Measurements from ENCODE around the gene MCAM. TPM values are rescaled to one million over a fixed set of nuclear protein-coding genes. Genes with fewer than 3 reads are reported as not detected.
A peak's percentile ranks its signal among the peaks of the same experiment; 100 is the strongest.

The MCAM gene
- polyA plus RNA-seq, 6 donors from 2014 or later = not detected

- ATAC-seq (ENCODE audit: low read depth in 2 of 2) (peak; percentile 86 to 87), DNase-seq (peak; percentile 64)
- no peaks in the 10 kb centered on the region for H3K36me3 Mint-ChIP-seq
- H3K4me1 Mint-ChIP-seq = peaks cover 28 to 35% (median 33%) of the 10 kb centered on the region in 3 donors
- H3K9me3 Mint-ChIP-seq = no peaks in the 10 kb centered on the region
- peak overlapping the region in 5 of 6 donors; percentile 45 to 89 (median 83) for H3K27ac Mint-ChIP-seq
- peak overlapping the region; percentile 73 to 96 (median 94) for H3K4me3 Mint-ChIP-seq
- peaks cover 36 to 61% (median 42%) of the 10 kb centered on the region in 3 donors for H3K27me3 Mint-ChIP-seq
Observed at GRCh38 chr11:119356349-119357031, 39.6 kb upstream of the MCAM start.

GRCh38 chr11:119355091-119355843 is 38.3 kb upstream of the MCAM start:
- DNase-seq (no peak), ATAC-seq (ENCODE audit: low read depth in 2 of 2) (no peak)
- peaks cover 28 to 35% (median 33%) of the 10 kb centered on the region in 3 donors for H3K4me1 Mint-ChIP-seq
- H3K9me3 Mint-ChIP-seq = no peaks in the 10 kb centered on the region
- H3K4me3 Mint-ChIP-seq = peak overlapping the region in 7 of 8 donors; percentile 35 to 96 (median 73)
- no peaks in the 10 kb centered on the region for H3K36me3 Mint-ChIP-seq
- peaks cover 41 to 73% (median 54%) of the 10 kb centered on the region in 3 donors for H3K27me3 Mint-ChIP-seq
- peak overlapping the region in 1 of 6 donors; percentile 90 for H3K27ac Mint-ChIP-seq

- H3K27ac Mint-ChIP-seq = no peak overlapping the region
- DNase-seq (no peak), ATAC-seq (ENCODE audit: low read depth in 2 of 2) (no peak)
- peaks cover 16 to 17% (median 16%) of the 10 kb centered on the region in 3 donors for H3K4me1 Mint-ChIP-seq
- H3K36me3 Mint-ChIP-seq = no peaks in the 10 kb centered on the region
- no peaks in the 10 kb centered on the region for H3K9me3 Mint-ChIP-seq
- H3K4me3 Mint-ChIP-seq = peak overlapping the region in 1 of 8 donors; percentile 19
- peaks cover 42 to 72% (median 57%) of the 10 kb centered on the region in 3 donors for H3K27me3 Mint-ChIP-seq
Observed at GRCh38 chr11:119352857-119353260, 35.9 kb upstream of the MCAM start.

GRCh38 chr11:119351232-119351631 is 34.3 kb upstream of the MCAM start:
- no peaks in the 10 kb centered on the region for H3K9me3 Mint-ChIP-seq
- peaks cover 47 to 73% (median 56%) of the 10 kb centered on the region in 3 donors for H3K27me3 Mint-ChIP-seq
- no peak for ATAC-seq (ENCODE audit: low read depth in 2 of 2)
- H3K36me3 Mint-ChIP-seq = no peaks in the 10 kb centered on the region
- peak overlapping the region in 1 of 6 donors; percentile 21 for H3K27ac Mint-ChIP-seq
- DNase-seq = no peak
- H3K4me3 Mint-ChIP-seq = no peak overlapping the region
- peaks cover 3 to 5% (median 4%) of the 10 kb centered on the region in 3 donors for H3K4me1 Mint-ChIP-seq

GRCh38 chr11:119350302-119350701 is 33.4 kb upstream of the MCAM start:
- H3K36me3 Mint-ChIP-seq = no peaks in the 10 kb centered on the region
- ATAC-seq (ENCODE audit: low read depth in 2 of 2) = no peak
- H3K4me1 Mint-ChIP-seq = peaks cover 0 to under 1% (median 0%) of the 10 kb centered on the region in 3 donors
- no peak overlapping the region for H3K27ac Mint-ChIP-seq
- H3K27me3 Mint-ChIP-seq = peaks cover 44 to 72% (median 56%) of the 10 kb centered on the region in 3 donors
- H3K4me3 Mint-ChIP-seq = no peak overlapping the region
- H3K9me3 Mint-ChIP-seq = no peaks in the 10 kb centered on the region
- no peak for DNase-seq

GRCh38 chr11:119347940-119348605 is 31.1 kb upstream of the MCAM start:
- H3K4me1 Mint-ChIP-seq = no peaks in the 10 kb centered on the region
- H3K9me3 Mint-ChIP-seq = no peaks in the 10 kb centered on the region
- no peak for DNase-seq
- no peak overlapping the region for H3K27ac Mint-ChIP-seq
- ATAC-seq (ENCODE audit: low read depth in 2 of 2) = no peak
- no peaks in the 10 kb centered on the region for H3K36me3 Mint-ChIP-seq
- H3K27me3 Mint-ChIP-seq = peaks cover 34 to 73% (median 72%) of the 10 kb centered on the region in 3 donors
- no peak overlapping the region for H3K4me3 Mint-ChIP-seq

GRCh38 chr11:119347242-119347641 is 30.3 kb upstream of the MCAM start:
- H3K27me3 Mint-ChIP-seq = peaks cover 27 to 74% (median 71%) of the 10 kb centered on the region in 3 donors
- peaks cover 0 to under 1% (median 0%) of the 10 kb centered on the region in 3 donors for H3K4me1 Mint-ChIP-seq
- H3K36me3 Mint-ChIP-seq = no peaks in the 10 kb centered on the region
- DNase-seq (no peak), ATAC-seq (ENCODE audit: low read depth in 2 of 2) (no peak)
- H3K9me3 Mint-ChIP-seq = no peaks in the 10 kb centered on the region
- no peak overlapping the region for H3K4me3 Mint-ChIP-seq
- no peak overlapping the region for H3K27ac Mint-ChIP-seq

- peaks cover 0 to 6% (median 3%) of the 10 kb centered on the region in 3 donors for H3K4me1 Mint-ChIP-seq
- H3K27ac Mint-ChIP-seq = no peak within 1 kb of the TSS
Observed at GRCh38 chr11:119346605-119347004, 29.7 kb upstream of the MCAM start, which contains the start of gene MFRP. Gene MFRP, minus strand, starts transcription at chr11:119346705. Its CDS starts 192 bp downstream, at chr11:119346513.

GRCh38 chr11:119345685-119346084 is 28.8 kb upstream of the MCAM start:
- peaks cover 26 to 72% (median 72%) of the 10 kb centered on the region in 3 donors for H3K27me3 Mint-ChIP-seq
- no peaks in the 10 kb centered on the region for H3K9me3 Mint-ChIP-seq
- DNase-seq = no peak
- H3K27ac Mint-ChIP-seq = no peak overlapping the region
- no peak overlapping the region for H3K4me3 Mint-ChIP-seq
- peaks cover 8 to 15% (median 12%) of the 10 kb centered on the region in 3 donors for H3K4me1 Mint-ChIP-seq
- no peak for ATAC-seq (ENCODE audit: low read depth in 2 of 2)
- no peaks in the 10 kb centered on the region for H3K36me3 Mint-ChIP-seq

More at GRCh38 chr11:119346605-119347004, 29.7 kb upstream of the MCAM start, which contains the start of gene MFRP:
- H3K27me3 Mint-ChIP-seq = peaks cover 26 to 74% (median 72%) of the 10 kb centered on the region in 3 donors
- ATAC-seq (ENCODE audit: low read depth in 2 of 2) = no peak
- no peak for DNase-seq
- H3K9me3 Mint-ChIP-seq = no peaks in the 10 kb centered on the region
- H3K4me3 Mint-ChIP-seq = no peak within 1 kb of the TSS
- H3K36me3 Mint-ChIP-seq = no peaks in the 10 kb centered on the region

- peaks cover 8 to 17% (median 15%) of the 10 kb centered on the region in 3 donors for H3K4me1 Mint-ChIP-seq
- ATAC-seq (ENCODE audit: low read depth in 2 of 2) (no peak), DNase-seq (no peak)
- H3K9me3 Mint-ChIP-seq = no peaks in the 10 kb centered on the region
- peaks cover 27 to 69% (median 67%) of the 10 kb centered on the region in 3 donors for H3K27me3 Mint-ChIP-seq
- H3K4me3 Mint-ChIP-seq = no peak overlapping the region
- H3K27ac Mint-ChIP-seq = no peak overlapping the region
- peaks cover 0 to under 1% of the 10 kb centered on the region in 2 donors for H3K36me3 Mint-ChIP-seq
Observed at GRCh38 chr11:119344291-119345010, 27.5 kb upstream of the MCAM start.

- DNase-seq (no peak), ATAC-seq (ENCODE audit: low read depth in 2 of 2) (no peak)
- Mint-ChIP-seq H3K4me3 (no peak overlapping the region), H3K4me1 (peaks cover 12 to 24% (median 22%) of the 10 kb centered on the region in 3 donors), H3K36me3 (peaks cover 0 to 8% of the 10 kb centered on the region in 2 donors), H3K9me3 (no peaks in the 10 kb centered on the region), H3K27ac (no peak overlapping the region), H3K27me3 (peaks cover 31 to 76% (median 74%) of the 10 kb centered on the region in 3 donors)
Observed at GRCh38 chr11:119343726-119344125, 26.8 kb upstream of the MCAM start.

- DNase-seq (no peak), ATAC-seq (ENCODE audit: low read depth in 2 of 2) (no peak)
- H3K36me3 Mint-ChIP-seq = peaks cover 0 to 11% of the 10 kb centered on the region in 2 donors
- H3K4me3 Mint-ChIP-seq = peak overlapping the region in 1 of 8 donors; percentile 69
- H3K27ac Mint-ChIP-seq = no peak overlapping the region
- H3K4me1 Mint-ChIP-seq = peaks cover 12 to 33% (median 30%) of the 10 kb centered on the region in 3 donors
- H3K9me3 Mint-ChIP-seq = no peaks in the 10 kb centered on the region
- H3K27me3 Mint-ChIP-seq = peaks cover 29 to 74% (median 72%) of the 10 kb centered on the region in 3 donors
Observed at GRCh38 chr11:119342362-119343130, 25.6 kb upstream of the MCAM start.
